Activated CD8-positive, alpha-beta memory T cell treated with anti-CD3 and anti-CD28 coated beads, Interleukin-2, amount 10 ng/mL, durations not matched to agents 7 days and 5 days (primary cell): ENCODE results near the gene RAB36. TPM values are rescaled to one million over a fixed set of nuclear protein-coding genes. Genes with fewer than 3 reads are reported as not detected.

ENCODE experiments used
- ATAC-seq: fragments of 150-1000 bp; cut with Tn5 transposase; one replicate; pipeline ENCODE4 v1.10.0; 2021; ENCODE audit warnings: moderate library complexity
- CTCF ChIA-PET: fragments of 350-600 bp; sonication (Branson Sonifier 250); formaldehyde crosslinking; loops from one replicate; lab custom pipeline; 2021; ENCODE audit warnings: antibody characterized with exemption; lab: Charles Lee
- DNase-seq: peaks from one replicate; pipeline ENCODE4 v3.0.0-alpha.2; 2020
- H3K27ac Mint-ChIP-seq: one replicate; pipeline ENCODE4 v1.8.0; 2021; ENCODE audit warnings: mild to moderate bottlenecking, mixed read lengths
- H3K27me3 Mint-ChIP-seq: one replicate; pipeline ENCODE4 v1.8.0; 2021; ENCODE audit warnings: mixed read lengths
- H3K36me3 Mint-ChIP-seq: one replicate; pipeline ENCODE4 v1.8.0; 2021; ENCODE audit warnings: mild to moderate bottlenecking, mixed read lengths
- H3K4me1 Mint-ChIP-seq: one replicate; pipeline ENCODE4 v1.8.0; 2021; ENCODE audit warnings: mixed read lengths
- H3K4me3 Mint-ChIP-seq: one replicate; pipeline ENCODE4 v1.8.0; 2021; ENCODE audit warnings: mild to moderate bottlenecking, moderate library complexity, mixed read lengths
- H3K9me3 Mint-ChIP-seq: one replicate; pipeline ENCODE4 v1.8.0; 2022; ENCODE audit warnings: low read depth, mixed read lengths
- total RNA-seq, 2 experiments: library from RNA; stranded (reverse); gene quantifications; one replicate each; pipeline ENCODE4 v1.2.3, GENCODE V29; 2021

RAB36 gene
- total RNA-seq, 2 experiments from 2014 or later = 0.26 to 0.37 TPM

DNA sequence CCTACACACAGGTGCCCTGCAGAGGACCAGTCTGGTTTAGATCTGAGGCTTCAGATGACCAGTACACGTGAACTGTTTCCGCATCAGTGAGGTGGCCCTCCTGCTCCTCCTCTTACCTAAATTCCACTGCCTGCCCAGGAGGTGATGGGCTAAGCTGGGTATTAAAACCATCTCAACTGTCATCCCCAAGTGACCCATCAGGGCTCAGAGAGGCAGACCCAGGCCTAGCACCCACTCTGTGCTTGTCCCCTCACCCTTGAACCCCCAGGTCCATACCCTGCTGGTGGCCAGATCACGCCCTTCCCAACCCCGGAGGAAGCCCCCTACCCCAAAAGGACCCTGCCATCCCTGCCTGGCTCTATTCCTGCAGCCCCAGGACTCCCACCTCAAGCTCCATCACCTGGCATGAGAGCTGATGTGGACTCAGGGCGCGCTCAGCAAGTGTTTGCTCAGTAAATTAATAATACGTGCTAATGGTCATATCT, 24.8 kb upstream of the RAB36 start:
- Mint-ChIP-seq H3K27me3 (no peaks in the 10 kb centered on the region), H3K36me3 (no peaks in the 10 kb centered on the region), H3K4me1 (peaks cover 9% of the 10 kb centered on the region), H3K9me3 (no peaks in the 10 kb centered on the region), H3K4me3 (no peak overlapping the region), H3K27ac (no peak overlapping the region)
- DNase-seq = no peak
- no peak for ATAC-seq
- CTCF ChIA-PET = interaction anchor here (0.9 to 3.0 kb wide), 4 partner anchors 9 to 161 kb away, joined by 3 to 11 read pairs (median 8); no protein-coding TSS in a partner anchor

DNA sequence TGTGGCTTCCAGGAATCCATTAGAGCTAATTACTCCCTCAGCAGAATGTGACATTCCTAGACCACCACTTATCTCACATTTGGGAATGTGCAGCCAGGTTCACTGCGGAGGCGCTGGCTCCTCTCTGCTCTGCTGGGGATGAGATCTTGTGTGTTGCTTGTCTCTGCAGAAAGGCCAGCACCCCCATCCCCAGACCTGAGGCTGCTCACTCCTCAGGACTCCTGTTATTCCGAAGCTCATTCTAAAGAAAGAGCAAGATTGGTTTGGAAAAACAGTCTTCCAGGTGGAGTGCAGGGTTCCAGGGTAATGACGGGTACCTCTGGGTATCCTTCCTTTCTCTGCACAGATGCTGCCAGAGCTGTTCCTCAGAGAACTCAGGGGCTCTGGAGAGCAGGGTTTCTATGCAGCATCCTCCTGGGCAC, 24.3 kb upstream of the RAB36 start:
- CTCF ChIA-PET = interaction anchor here (1.0 to 3.0 kb wide), 3 partner anchors 8 to 161 kb away, joined by 4 to 11 read pairs (median 11); no protein-coding TSS in a partner anchor
- Mint-ChIP-seq H3K4me1 (peaks cover 9% of the 10 kb centered on the region), H3K36me3 (no peaks in the 10 kb centered on the region), H3K9me3 (no peaks in the 10 kb centered on the region), H3K27me3 (no peaks in the 10 kb centered on the region), H3K4me3 (no peak overlapping the region), H3K27ac (no peak overlapping the region)
- DNase-seq = no peak
- no peak for ATAC-seq

DNA sequence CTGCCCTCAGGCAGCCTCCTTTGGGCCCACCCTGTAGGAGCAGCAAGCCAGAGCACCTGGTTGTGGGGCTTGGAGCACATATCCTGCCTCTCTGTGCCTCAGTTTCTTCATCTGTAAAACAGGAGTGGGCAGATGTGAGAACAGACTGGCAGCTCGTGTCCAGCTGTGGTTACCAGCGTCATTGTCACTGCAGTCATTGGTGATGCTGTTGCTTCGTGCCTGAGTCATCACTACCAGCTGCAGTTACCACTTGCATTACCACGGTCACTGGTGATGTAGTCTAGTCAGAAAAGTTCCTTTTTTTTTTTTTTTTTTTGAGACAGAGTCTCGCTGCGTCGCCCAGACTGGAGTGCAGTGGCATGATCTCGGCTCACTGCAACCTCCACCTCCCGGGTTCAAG, 23.9 kb upstream of the RAB36 start:
- Mint-ChIP-seq H3K9me3 (no peaks in the 10 kb centered on the region), H3K36me3 (no peaks in the 10 kb centered on the region), H3K4me1 (peaks cover 9% of the 10 kb centered on the region), H3K27ac (no peak overlapping the region), H3K4me3 (no peak overlapping the region), H3K27me3 (no peaks in the 10 kb centered on the region)
- no peak for DNase-seq
- ATAC-seq = no peak
- CTCF ChIA-PET = interaction anchor here (1.0 to 3.0 kb wide), 2 partner anchors 52 to 162 kb away, joined by 4 to 11 read pairs; no protein-coding TSS in a partner anchor

DNA sequence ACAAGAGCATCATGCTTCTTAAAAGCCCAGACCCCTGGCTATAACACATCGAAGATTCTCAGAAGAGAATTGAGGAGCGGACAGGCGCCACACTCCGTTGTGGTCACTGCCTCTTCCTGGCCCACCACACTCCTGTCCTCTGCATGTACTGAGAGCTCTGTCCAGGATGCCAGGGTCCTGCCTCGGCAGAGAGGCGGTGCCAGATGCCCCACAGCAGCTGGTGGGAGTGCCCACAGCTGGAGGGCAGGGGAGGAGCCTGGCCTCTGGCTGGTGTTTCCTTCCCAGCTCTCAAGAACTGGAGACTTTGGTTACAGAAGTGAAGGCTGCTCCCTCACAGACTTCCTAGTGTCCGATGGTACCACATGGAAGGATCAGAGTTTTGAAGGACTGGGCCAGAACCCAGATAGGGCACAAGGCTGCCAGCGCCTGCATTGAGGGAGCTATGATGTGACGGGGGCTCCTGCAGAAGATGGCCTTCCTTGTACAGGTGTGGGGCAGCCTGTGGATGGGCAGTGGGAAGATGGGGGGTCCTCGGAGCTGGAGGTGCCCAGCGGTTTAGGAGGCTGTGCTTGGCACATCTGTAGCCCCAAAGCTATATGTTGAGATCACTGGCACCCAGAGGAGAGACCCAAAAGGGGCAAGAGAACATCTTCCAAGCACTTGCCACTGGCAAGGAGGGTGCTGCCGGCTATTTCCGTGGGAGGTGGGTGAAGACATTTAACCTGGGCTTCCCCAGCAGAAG, 22.9 kb upstream of the RAB36 start:
- no peak overlapping the region for H3K4me3 Mint-ChIP-seq
- CTCF ChIA-PET = no interaction called here

DNA sequence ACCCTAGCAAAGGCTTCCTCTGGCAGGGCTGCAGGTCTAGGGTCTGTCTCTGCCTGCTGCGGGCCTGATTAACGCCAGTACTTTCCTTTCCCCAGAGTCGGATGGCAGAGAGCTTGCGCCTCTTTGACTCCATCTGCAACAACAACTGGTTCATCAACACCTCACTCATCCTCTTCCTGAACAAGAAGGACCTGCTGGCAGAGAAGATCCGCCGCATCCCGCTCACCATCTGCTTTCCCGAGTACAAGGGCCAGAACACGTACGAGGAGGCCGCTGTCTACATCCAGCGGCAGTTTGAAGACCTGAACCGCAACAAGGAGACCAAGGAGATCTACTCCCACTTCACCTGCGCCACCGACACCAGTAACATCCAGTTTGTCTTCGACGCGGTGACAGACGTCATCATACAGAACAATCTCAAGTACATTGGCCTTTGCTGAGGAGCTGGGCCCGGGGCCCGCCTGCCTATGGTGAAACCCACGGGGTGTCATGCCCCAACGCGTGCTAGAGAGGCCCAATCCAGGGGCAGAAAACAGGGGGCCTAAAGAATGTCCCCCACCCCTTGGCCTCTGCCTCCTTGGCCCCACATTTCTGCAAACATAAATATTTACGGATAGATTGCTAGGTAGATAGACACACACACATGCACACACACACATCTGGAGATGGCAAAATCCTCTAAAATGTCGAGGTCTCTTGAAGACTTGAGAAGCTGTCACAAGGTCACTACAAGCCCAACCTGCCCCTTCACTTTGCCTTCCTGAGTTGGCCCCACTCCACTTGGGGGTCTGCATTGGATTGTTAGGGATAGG, 22.1 kb upstream of the RAB36 start:
- H3K27ac Mint-ChIP-seq = no peak overlapping the region
- H3K27me3 Mint-ChIP-seq = no peaks in the 10 kb centered on the region
- no peaks in the 10 kb centered on the region for H3K36me3 Mint-ChIP-seq
- H3K4me3 Mint-ChIP-seq = no peak overlapping the region
- H3K9me3 Mint-ChIP-seq = no peaks in the 10 kb centered on the region
- H3K4me1 Mint-ChIP-seq = peaks cover 9% of the 10 kb centered on the region
- CTCF ChIA-PET = interaction anchor here (0.8 to 2.1 kb wide), 2 partner anchors 166 to 316 kb away, joined by 3 to 8 read pairs; no protein-coding TSS in a partner anchor
- DNase-seq (no peak), ATAC-seq (no peak)

More for the DNA sequence above, 22.9 kb upstream of the RAB36 start:
- H3K36me3 Mint-ChIP-seq = no peaks in the 10 kb centered on the region
- no peak overlapping the region for H3K27ac Mint-ChIP-seq
- H3K9me3 Mint-ChIP-seq = no peaks in the 10 kb centered on the region
- H3K4me1 Mint-ChIP-seq = peaks cover 9% of the 10 kb centered on the region
- no peak for DNase-seq
- ATAC-seq = no peak
- H3K27me3 Mint-ChIP-seq = no peaks in the 10 kb centered on the region

DNA sequence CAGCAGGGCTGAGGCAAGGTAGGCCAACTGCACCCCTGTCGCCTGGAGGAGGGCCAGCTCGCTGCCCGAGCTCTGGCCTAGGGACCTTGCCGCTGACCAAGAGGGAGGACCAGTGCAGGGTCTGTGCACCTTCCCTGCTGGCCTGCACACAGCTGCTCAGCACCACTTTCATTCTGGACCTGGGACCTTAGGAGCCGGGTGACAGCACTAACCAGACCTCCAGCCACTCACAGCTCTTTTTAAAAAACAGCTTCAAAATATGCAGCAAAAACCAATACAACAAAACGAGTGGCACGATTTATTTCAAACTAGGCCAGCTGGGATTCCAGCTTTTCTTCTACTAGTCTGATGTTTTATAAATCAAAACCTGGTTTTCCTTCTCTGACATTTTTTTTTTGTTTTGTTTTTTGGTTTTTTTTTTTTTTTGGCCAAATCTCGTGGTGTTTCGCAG, 21.4 kb upstream of the RAB36 start:
- no peaks in the 10 kb centered on the region for H3K9me3 Mint-ChIP-seq
- CTCF ChIA-PET = interaction anchor here (0.8 to 2.1 kb wide), 2 partner anchors 167 to 316 kb away, joined by 3 to 8 read pairs; no protein-coding TSS in a partner anchor

DNA sequence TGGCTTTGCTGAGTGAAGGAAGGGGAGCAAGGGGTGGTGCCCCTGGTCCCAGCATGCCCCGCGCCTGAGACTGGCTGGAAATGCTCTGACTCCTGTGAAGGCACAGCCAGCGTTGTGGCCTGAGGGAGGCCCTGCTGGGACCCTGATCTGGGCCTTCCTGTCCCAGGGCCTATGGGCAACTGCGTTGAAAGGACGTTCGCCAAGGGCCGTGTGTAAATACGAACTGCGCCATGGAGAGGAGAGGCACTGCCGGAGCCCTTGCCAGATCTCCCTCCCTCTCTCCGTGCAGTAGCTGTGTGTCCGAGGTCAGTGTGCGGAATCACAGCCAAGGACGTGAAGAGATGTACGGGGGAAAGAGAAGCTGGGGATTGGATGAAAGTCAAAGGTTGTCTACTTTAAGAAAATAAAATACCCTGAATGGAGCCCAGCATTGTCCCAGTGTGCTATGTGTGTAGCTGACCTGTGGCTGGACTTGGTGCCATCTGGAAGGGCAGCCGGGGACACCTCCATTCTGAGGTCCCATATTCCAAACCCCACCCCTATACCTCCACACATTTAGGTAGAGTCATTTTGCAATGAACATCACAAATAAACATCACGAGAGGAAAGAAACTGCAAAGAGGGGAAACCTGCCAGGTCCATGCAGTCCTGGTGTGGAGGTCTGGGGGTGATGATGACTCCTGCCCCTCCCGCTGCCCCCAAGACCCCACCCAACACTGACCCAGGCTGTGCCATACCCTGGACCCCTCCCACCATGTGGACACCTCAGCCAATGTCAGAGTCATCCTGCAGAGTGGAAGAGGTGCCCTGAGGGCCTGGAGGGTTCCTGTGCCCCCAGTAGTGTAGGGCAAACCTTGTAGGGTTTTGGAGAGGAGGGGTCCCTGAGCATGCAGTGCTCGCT, 20.4 kb upstream of the RAB36 start:
- H3K9me3 Mint-ChIP-seq = no peaks in the 10 kb centered on the region
- no peak for DNase-seq
- H3K27me3 Mint-ChIP-seq = no peaks in the 10 kb centered on the region
- no peak for ATAC-seq
- peaks cover 2% of the 10 kb centered on the region for H3K4me1 Mint-ChIP-seq
- H3K4me3 Mint-ChIP-seq = no peak overlapping the region
- no peaks in the 10 kb centered on the region for H3K36me3 Mint-ChIP-seq
- CTCF ChIA-PET = interaction anchor here (1.0 to 2.1 kb wide), 3 partner anchors 165 to 336 kb away, joined by 3 to 8 read pairs (median 3); no protein-coding TSS in a partner anchor
- no peak overlapping the region for H3K27ac Mint-ChIP-seq

More for the DNA sequence above, 21.4 kb upstream of the RAB36 start:
- ATAC-seq (no peak), DNase-seq (no peak)
- no peaks in the 10 kb centered on the region for H3K36me3 Mint-ChIP-seq
- peaks cover 9% of the 10 kb centered on the region for H3K4me1 Mint-ChIP-seq
- H3K27ac Mint-ChIP-seq = no peak overlapping the region
- no peak overlapping the region for H3K4me3 Mint-ChIP-seq
- no peaks in the 10 kb centered on the region for H3K27me3 Mint-ChIP-seq

DNA sequence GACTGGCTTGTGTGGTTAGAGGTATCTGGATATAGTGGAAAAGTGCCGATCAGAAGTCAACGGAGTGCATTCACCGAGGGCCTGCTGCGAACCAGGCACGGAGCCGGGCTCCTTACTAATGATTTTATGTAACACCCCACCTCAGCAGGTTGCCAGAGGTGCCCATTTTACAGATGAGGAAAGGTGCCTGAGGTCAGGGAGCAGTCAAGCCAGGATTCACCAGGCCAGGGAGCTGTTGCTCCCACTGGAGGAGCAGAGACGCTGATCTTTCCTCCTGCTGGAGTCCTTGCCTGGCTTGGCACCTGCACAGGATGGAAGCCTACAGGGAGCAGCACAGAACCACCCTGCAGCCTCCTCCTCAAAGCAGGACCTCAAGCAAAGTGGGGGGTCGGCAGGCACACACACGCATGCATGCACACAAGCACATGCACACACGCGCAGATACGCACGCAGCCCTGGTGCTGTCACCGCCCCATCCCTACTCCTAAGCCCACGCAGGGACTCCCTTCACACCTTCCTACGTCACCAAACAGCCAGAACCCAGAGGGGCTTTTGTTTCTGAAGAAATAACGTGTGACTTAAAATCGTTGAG, 19.7 kb upstream of the RAB36 start:
- H3K36me3 Mint-ChIP-seq = no peaks in the 10 kb centered on the region
- DNase-seq = no peak
- no peak overlapping the region for H3K27ac Mint-ChIP-seq
- ATAC-seq = no peak
- no peaks in the 10 kb centered on the region for H3K9me3 Mint-ChIP-seq
- CTCF ChIA-PET = interaction anchor here (1.7 to 5.2 kb wide), 2 partner anchors 168 to 337 kb away, joined by 3 to 113 read pairs; no protein-coding TSS in a partner anchor
- H3K4me1 Mint-ChIP-seq = no peaks in the 10 kb centered on the region
- H3K27me3 Mint-ChIP-seq = no peaks in the 10 kb centered on the region
- no peak overlapping the region for H3K4me3 Mint-ChIP-seq

DNA sequence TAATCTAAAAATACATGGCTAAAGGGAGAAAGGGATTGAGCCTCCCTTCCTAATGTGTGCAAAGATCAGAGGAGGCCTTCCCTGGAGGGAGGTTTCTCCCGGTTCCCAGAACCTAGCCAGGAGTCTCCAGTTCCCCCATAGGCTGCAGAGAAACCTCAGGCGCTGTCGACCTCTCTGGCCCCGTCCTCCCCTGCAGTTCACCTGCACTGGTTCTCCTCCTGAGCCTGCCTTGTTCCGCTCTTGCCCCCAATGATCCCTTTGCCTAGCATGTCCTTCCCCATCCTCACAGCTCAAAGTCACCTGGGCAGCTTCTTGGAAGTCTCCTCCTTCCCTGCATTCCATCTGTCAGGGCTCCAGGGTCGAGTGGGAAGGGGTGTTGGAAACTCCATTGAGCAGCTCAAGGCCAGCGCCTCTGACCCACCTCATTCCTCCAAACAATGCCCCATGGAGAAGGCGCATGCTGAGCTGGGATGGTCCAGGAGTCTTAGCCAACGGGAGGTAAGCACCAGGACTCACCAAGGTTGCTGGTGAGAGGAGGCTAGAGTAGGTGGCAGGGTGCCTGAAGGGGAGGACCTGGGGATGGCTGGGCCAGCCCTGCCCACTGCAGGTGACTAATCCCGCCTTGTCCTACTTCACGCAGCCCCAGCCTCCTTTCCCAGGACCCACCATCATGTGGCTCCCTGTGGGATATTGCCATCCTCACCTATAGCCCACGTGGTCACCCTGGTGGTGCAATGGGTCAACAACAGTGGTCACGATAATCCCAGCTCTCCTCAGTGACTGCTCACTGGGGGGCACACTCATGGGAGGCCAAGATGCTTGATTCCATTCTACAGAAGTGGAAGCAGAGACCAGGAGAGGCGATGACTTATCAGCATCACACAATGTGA, 18.9 kb upstream of the RAB36 start:
- CTCF ChIA-PET = interaction anchor here (1.0 to 5.2 kb wide), 6 partner anchors 13 to 373 kb away, joined by 3 to 113 read pairs (median 6); no protein-coding TSS in a partner anchor
- Mint-ChIP-seq H3K4me1 (no peaks in the 10 kb centered on the region), H3K27ac (no peak overlapping the region), H3K27me3 (no peaks in the 10 kb centered on the region), H3K4me3 (no peak overlapping the region), H3K36me3 (no peaks in the 10 kb centered on the region), H3K9me3 (no peaks in the 10 kb centered on the region)
- DNase-seq = no peak
- no peak for ATAC-seq

DNA sequence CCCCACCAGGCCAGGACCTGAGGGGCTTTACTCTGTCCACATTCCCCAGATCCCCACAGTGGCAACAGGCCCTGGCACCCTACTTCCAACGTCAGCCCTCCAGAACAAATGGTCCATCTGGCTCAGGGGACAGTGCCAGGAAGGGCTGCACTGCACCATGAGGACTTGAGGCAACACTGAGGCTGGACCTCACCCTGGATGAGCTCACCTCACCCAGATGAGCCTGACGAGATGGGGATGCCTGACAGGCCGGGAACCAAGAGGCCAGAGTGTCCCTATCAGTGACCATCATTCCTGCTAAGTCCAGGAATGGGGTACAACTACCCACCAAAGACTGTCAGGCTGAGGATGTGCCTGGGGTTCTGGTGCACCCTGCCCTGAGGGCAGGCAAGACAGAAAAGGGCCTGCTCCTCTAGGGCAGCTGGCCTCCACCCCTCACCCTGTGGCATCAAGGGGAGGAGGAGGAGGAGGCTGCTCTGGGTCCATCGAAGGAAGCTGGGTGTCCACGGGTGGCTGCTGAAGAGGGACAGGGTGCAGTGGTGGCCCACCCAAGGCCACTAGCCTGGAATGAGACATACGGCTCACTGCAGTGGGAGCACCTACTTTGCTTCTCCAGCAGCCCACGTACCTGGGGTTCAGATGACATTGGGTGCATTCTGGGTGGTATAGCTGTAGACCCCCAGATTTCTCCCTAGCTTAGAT, 18.1 kb upstream of the RAB36 start:
- Mint-ChIP-seq H3K27me3 (no peaks in the 10 kb centered on the region), H3K4me3 (no peak overlapping the region), H3K36me3 (no peaks in the 10 kb centered on the region), H3K9me3 (no peaks in the 10 kb centered on the region), H3K27ac (no peak overlapping the region), H3K4me1 (no peaks in the 10 kb centered on the region)
- ATAC-seq (no peak), DNase-seq (no peak)
- CTCF ChIA-PET = interaction anchor here (1.0 to 5.2 kb wide), 11 partner anchors 11 to 373 kb away, joined by 3 to 113 read pairs (median 5); no protein-coding TSS in a partner anchor

DNA sequence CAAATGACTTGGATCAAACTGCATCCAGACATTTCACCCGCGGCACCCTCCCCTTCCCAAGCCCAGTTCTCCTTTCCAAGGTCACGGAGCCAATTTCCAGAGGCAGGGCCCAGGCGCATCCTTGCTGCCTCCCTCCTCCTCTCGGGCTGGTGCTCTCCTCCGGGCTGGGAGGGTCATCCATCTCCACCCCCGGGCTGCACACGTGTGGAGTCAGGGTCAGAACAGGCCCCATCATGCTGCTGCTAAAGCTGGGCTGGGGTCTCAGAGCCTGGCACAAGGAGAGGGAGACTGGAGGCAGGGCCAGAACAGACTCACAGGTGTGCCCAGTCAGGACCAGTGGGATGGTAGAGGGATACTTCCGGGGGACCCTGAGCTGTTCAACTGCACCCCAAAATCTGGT, 17.5 kb upstream of the RAB36 start:
- no peak for DNase-seq
- CTCF ChIA-PET = interaction anchor here (0.6 to 5.2 kb wide), 17 partner anchors 8 to 374 kb away, joined by 3 to 113 read pairs (median 4); no protein-coding TSS in a partner anchor
- ATAC-seq = no peak
- H3K4me1 Mint-ChIP-seq = no peaks in the 10 kb centered on the region
- no peak overlapping the region for H3K4me3 Mint-ChIP-seq
- H3K27ac Mint-ChIP-seq = no peak overlapping the region
- no peaks in the 10 kb centered on the region for H3K9me3 Mint-ChIP-seq
- H3K27me3 Mint-ChIP-seq = no peaks in the 10 kb centered on the region
- no peaks in the 10 kb centered on the region for H3K36me3 Mint-ChIP-seq
